Neural progenitor cell (in vitro differentiated cells): ENCODE results near the gene CDH23. TPM values are rescaled to one million over a fixed set of nuclear protein-coding genes. Genes with fewer than 3 reads are reported as not detected.

ENCODE experiments used
- DNase-seq: peaks from one replicate; pipeline ENCODE4 v3.0.0-alpha.2; 2016; ENCODE audit warnings: low spot score
- H2AFZ ChIP-seq: fragments of 200-600 bp; sonication (generic); replicated peaks from 2 replicates; pipeline ENCODE4 v1.6.1; 2016; ENCODE audit warnings: antibody characterized with exemption
- H3F3A ChIP-seq: fragments of 200-600 bp; sonication (generic); 2 replicates; pipeline ENCODE4 v1.6.1; 2016; ENCODE audit warnings: antibody characterized with exemption, low read depth
- H3K27ac ChIP-seq: fragments of 200-600 bp; sonication (generic); 2 replicates; pipeline ENCODE4 v1.5.1; 2016; ENCODE audit warnings: mild to moderate bottlenecking
- H3K27me3 ChIP-seq: fragments of 200-600 bp; sonication (generic); 2 replicates; pipeline ENCODE4 v1.6.1; 2016; ENCODE audit warnings: mild to moderate bottlenecking, moderate library complexity
- H3K36me3 ChIP-seq: fragments of 200-600 bp; sonication (generic); 2 replicates; pipeline ENCODE4 v1.5.1; 2016
- H3K4me1 ChIP-seq: fragments of 200-600 bp; sonication (generic); 2 replicates; pipeline ENCODE4 v1.6.1; 2016; ENCODE audit warnings: mixed run types
- H3K4me2 ChIP-seq: fragments of 200-600 bp; sonication (generic); 2 replicates; pipeline ENCODE4 v1.6.1; 2016
- H3K4me3 ChIP-seq: fragments of 200-600 bp; sonication (generic); 2 replicates; pipeline ENCODE4 v1.5.1; 2016
- H3K79me2 ChIP-seq: fragments of 200-600 bp; sonication (generic); 2 replicates; pipeline ENCODE4 v1.6.1; 2016; ENCODE audit warnings: low read depth
- H3K9ac ChIP-seq: fragments of 200-600 bp; sonication (generic); 2 replicates; pipeline ENCODE4 v1.6.1; 2016
- H3K9me3 ChIP-seq: fragments of 200-600 bp; sonication (generic); 2 replicates; pipeline ENCODE4 v1.5.1; 2016; ENCODE audit warnings: low read depth
- H4K20me1 ChIP-seq: fragments of 200-600 bp; sonication (generic); 2 replicates; pipeline ENCODE4 v1.6.1; 2016; ENCODE audit warnings: low read depth
- H3K27ac Mint-ChIP-seq: 3 replicates; pipeline ENCODE4 v1.8.0; 2021; ENCODE audit warnings: mixed read lengths
- H3K27me3 Mint-ChIP-seq: 2 replicates; pipeline ENCODE4 v1.8.0; 2022; ENCODE audit warnings: low read depth, mild to moderate bottlenecking, inconsistent platforms, moderate library complexity, mixed read lengths; ENCODE audit not compliant: insufficient read depth
- H3K36me3 Mint-ChIP-seq: 3 replicates; pipeline ENCODE4 v1.8.0; 2021; ENCODE audit warnings: mixed read lengths
- H3K4me1 Mint-ChIP-seq: 3 replicates; pipeline ENCODE4 v1.8.0; 2021; ENCODE audit warnings: mixed read lengths
- H3K4me3 Mint-ChIP-seq: 3 replicates; pipeline ENCODE4 v1.8.0; 2021; ENCODE audit warnings: mild to moderate bottlenecking, moderate library complexity, mixed read lengths
- H3K9me3 Mint-ChIP-seq: 3 replicates; pipeline ENCODE4 v1.8.0; 2020; ENCODE audit warnings: mixed read lengths
- EZH2 ChIP-seq: fragments of 200-600 bp; sonication (generic); IDR thresholded peaks from 2 replicates; pipeline ENCODE4 v1.6.1; 2017; ENCODE audit warnings: antibody characterized with exemption, mild to moderate bottlenecking, moderate library complexity
- EZH2phosphoT487 ChIP-seq: fragments of 200-600 bp; sonication (generic); IDR thresholded peaks from 2 replicates; pipeline ENCODE4 v1.6.1; 2017; ENCODE audit warnings: antibody characterized with exemption
- total RNA-seq: library from RNA; depleted of rRNA; stranded (reverse); fragments of >200 nt; gene quantifications from 2 replicates; pipeline ENCODE4 v1.2.3, GENCODE V29; 2015; ENCODE audit warnings: low replicate concordance
- TF ChIP-seq, protein P1 (sequence below): fragments of 200-600 bp; sonication (generic); IDR thresholded peaks from 2 replicates; pipeline ENCODE4 v1.5.1; 2017; ENCODE audit warnings: antibody characterized with exemption, mild to moderate bottlenecking

Gene CDH23
- total RNA-seq, 1 donor from 2014 or later, result 5.9 TPM

GRCh38 chr10:71409516-71410104 lies 12.9 kb downstream of the CDH23 start:
- Histone ChIP-seq H4K20me1 (no peaks in the 10 kb centered on the region), H3K4me3 (no peak overlapping the region), H3F3A (peaks cover 5% of the 10 kb centered on the region), H3K4me2 (no peak overlapping the region), H3K36me3 (peaks cover 3% of the 10 kb centered on the region), H3K27me3 (peaks cover 3% of the 10 kb centered on the region), H3K9ac (no peak overlapping the region), H3K9me3 (peaks cover 6% of the 10 kb centered on the region), H3K27ac (no peak overlapping the region), H3K4me1 (peaks cover 14% of the 10 kb centered on the region), H2AFZ (peak overlapping the region; percentile 13), H3K79me2 (no peaks in the 10 kb centered on the region)
- no peaks in the 10 kb centered on the region for H3K27me3 Mint-ChIP-seq
- peaks cover 8% of the 10 kb centered on the region for H3K4me1 Mint-ChIP-seq
- H3K27ac Mint-ChIP-seq, result peak overlapping the region; percentile 30
- peaks cover 8% of the 10 kb centered on the region for H3K9me3 Mint-ChIP-seq
- H3K4me3 Mint-ChIP-seq, result no peak overlapping the region
- no peaks in the 10 kb centered on the region for H3K36me3 Mint-ChIP-seq
- TF ChIP-seq, protein P1, sequence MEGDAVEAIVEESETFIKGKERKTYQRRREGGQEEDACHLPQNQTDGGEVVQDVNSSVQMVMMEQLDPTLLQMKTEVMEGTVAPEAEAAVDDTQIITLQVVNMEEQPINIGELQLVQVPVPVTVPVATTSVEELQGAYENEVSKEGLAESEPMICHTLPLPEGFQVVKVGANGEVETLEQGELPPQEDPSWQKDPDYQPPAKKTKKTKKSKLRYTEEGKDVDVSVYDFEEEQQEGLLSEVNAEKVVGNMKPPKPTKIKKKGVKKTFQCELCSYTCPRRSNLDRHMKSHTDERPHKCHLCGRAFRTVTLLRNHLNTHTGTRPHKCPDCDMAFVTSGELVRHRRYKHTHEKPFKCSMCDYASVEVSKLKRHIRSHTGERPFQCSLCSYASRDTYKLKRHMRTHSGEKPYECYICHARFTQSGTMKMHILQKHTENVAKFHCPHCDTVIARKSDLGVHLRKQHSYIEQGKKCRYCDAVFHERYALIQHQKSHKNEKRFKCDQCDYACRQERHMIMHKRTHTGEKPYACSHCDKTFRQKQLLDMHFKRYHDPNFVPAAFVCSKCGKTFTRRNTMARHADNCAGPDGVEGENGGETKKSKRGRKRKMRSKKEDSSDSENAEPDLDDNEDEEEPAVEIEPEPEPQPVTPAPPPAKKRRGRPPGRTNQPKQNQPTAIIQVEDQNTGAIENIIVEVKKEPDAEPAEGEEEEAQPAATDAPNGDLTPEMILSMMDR, result no peak
- TF ChIP-seq EZH2phosphoT487 (no peak), EZH2 (no peak)
- DNase-seq, result no peak

GRCh38 chr10:71413581-71413980 lies 16.9 kb downstream of the CDH23 start:
- TF ChIP-seq EZH2phosphoT487 (no peak), EZH2 (no peak)
- TF ChIP-seq, protein P1, result no peak
- no peaks in the 10 kb centered on the region for H3F3A ChIP-seq
- H4K20me1 ChIP-seq, result no peaks in the 10 kb centered on the region
- peaks cover 3% of the 10 kb centered on the region for H3K36me3 ChIP-seq
- no peak overlapping the region for H3K4me2 ChIP-seq
- H3K27ac ChIP-seq, result no peak overlapping the region
- H3K4me1 ChIP-seq, result peaks cover 11% of the 10 kb centered on the region
- peaks cover 10% of the 10 kb centered on the region for H3K9me3 ChIP-seq
- Mint-ChIP-seq H3K9me3 (peaks cover 14% of the 10 kb centered on the region), H3K4me3 (no peak overlapping the region), H3K27ac (no peak overlapping the region), H3K4me1 (peaks cover 6% of the 10 kb centered on the region), H3K36me3 (no peaks in the 10 kb centered on the region), H3K27me3 (no peaks in the 10 kb centered on the region)
- H3K9ac ChIP-seq, result no peak overlapping the region
- H3K4me3 ChIP-seq, result no peak overlapping the region
- H2AFZ ChIP-seq, result no peak overlapping the region
- DNase-seq, result no peak
- H3K79me2 ChIP-seq, result no peaks in the 10 kb centered on the region
- peaks cover 13% of the 10 kb centered on the region for H3K27me3 ChIP-seq

DNA sequence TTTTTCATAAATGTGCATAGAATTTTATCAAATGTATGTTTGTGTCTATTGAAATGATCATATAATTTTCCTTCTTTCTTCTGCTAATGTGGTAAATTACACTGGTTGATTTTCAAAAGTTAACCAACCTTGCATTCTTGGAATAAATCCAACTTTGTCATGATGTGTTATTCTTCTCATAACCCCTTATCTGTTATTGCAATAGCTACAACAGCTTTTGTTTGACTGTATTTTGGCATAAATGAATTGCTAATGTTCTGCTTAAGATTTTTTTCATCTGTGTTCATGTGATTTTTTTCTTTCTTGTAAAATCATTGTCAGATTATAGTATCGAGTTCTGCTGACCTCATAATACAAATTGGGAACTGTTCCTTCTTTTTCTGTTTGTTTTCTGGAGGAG lies 17.6 kb downstream of the CDH23 start:
- no peaks in the 10 kb centered on the region for H3F3A ChIP-seq
- Mint-ChIP-seq H3K27ac (no peak overlapping the region), H3K4me1 (no peaks in the 10 kb centered on the region), H3K27me3 (no peaks in the 10 kb centered on the region), H3K9me3 (peaks cover 14% of the 10 kb centered on the region), H3K4me3 (no peak overlapping the region), H3K36me3 (no peaks in the 10 kb centered on the region)
- no peak overlapping the region for H3K9ac ChIP-seq
- H3K36me3 ChIP-seq, result peaks cover 3% of the 10 kb centered on the region
- peaks cover 13% of the 10 kb centered on the region for H3K27me3 ChIP-seq
- H3K79me2 ChIP-seq, result no peaks in the 10 kb centered on the region
- H3K4me3 ChIP-seq, result no peak overlapping the region
- TF ChIP-seq, protein P1, result no peak
- H3K4me1 ChIP-seq, result peaks cover 5% of the 10 kb centered on the region
- no peaks in the 10 kb centered on the region for H4K20me1 ChIP-seq
- no peak overlapping the region for H3K4me2 ChIP-seq
- peaks cover 10% of the 10 kb centered on the region for H3K9me3 ChIP-seq
- H2AFZ ChIP-seq, result no peak overlapping the region
- no peak for DNase-seq
- no peak overlapping the region for H3K27ac ChIP-seq
